Astrocyte (in vitro differentiated cells and primary cell): ENCODE results near the gene RLIM. TPM values are rescaled to one million over a fixed set of nuclear protein-coding genes. Genes with fewer than 3 reads are reported as not detected.

ENCODE experiments used
- DNase-seq: peaks from one replicate; pipeline ENCODE4 v3.0.0-alpha.2; 2010; ENCODE audit warnings: low read depth
- FAIRE-seq: peaks from 2 replicates; lab custom pipeline; 2011; peaks lifted over from hg19 to GRCh38; lab: Jason Lieb, UNC
- H2AFZ ChIP-seq: 2 replicates; pipeline ENCODE4 v1.6.0; 2012; ENCODE audit warnings: low read depth, low read length, inconsistent platforms
- H3K27ac ChIP-seq: 2 replicates; pipeline ENCODE4 v1.5.1; 2011; ENCODE audit warnings: low read depth, low read length, inconsistent platforms
- H3K27me3 ChIP-seq: 2 replicates; pipeline ENCODE4 v1.6.0; 2011; ENCODE audit warnings: low read length, inconsistent platforms; ENCODE audit not compliant: insufficient read depth
- H3K36me3 ChIP-seq: 2 replicates; pipeline ENCODE4 v1.5.1; 2011; ENCODE audit warnings: low read length, inconsistent platforms; ENCODE audit not compliant: insufficient read depth
- H3K4me1 ChIP-seq: 2 replicates; pipeline ENCODE4 v1.5.1; 2011; ENCODE audit warnings: low read length, inconsistent platforms; ENCODE audit not compliant: insufficient read depth
- H3K4me2 ChIP-seq: 2 replicates; pipeline ENCODE4 v1.6.0; 2012; ENCODE audit warnings: low read length, inconsistent platforms
- H3K4me3 ChIP-seq: 2 replicates; pipeline ENCODE4 v1.5.1; 2011; ENCODE audit warnings: low read depth, mild to moderate bottlenecking, low read length, inconsistent platforms; ENCODE audit not compliant: insufficient read depth
- H3K79me2 ChIP-seq: 2 replicates; pipeline ENCODE4 v1.6.0; 2012; ENCODE audit warnings: mild to moderate bottlenecking, low read length, inconsistent platforms; ENCODE audit not compliant: insufficient read depth
- H3K9ac ChIP-seq: 2 replicates; pipeline ENCODE4 v1.6.0; 2012; ENCODE audit warnings: mild to moderate bottlenecking, low read length, inconsistent platforms
- H3K9me3 ChIP-seq: 2 replicates; pipeline ENCODE4 v1.5.1; 2012; ENCODE audit warnings: low read depth, mild to moderate bottlenecking, low read length, inconsistent platforms; ENCODE audit not compliant: insufficient read depth
- H4K20me1 ChIP-seq: 2 replicates; pipeline ENCODE4 v1.6.0; 2012; ENCODE audit warnings: low read length, inconsistent platforms; ENCODE audit not compliant: insufficient read depth
- H3K27ac Mint-ChIP-seq: one replicate; pipeline ENCODE4 v1.8.0; 2021; ENCODE audit warnings: mild to moderate bottlenecking, mixed read lengths; ENCODE audit not compliant: unreplicated experiment
- H3K27me3 Mint-ChIP-seq: one replicate; pipeline ENCODE4 v1.8.0; 2021; ENCODE audit warnings: low read depth, mixed read lengths; ENCODE audit not compliant: unreplicated experiment
- H3K36me3 Mint-ChIP-seq: one replicate; pipeline ENCODE4 v1.8.0; 2021; ENCODE audit warnings: low read depth, mixed read lengths; ENCODE audit not compliant: unreplicated experiment
- H3K4me1 Mint-ChIP-seq: one replicate; pipeline ENCODE4 v1.8.0; 2021; ENCODE audit warnings: low read depth, mixed read lengths; ENCODE audit not compliant: unreplicated experiment
- H3K4me3 Mint-ChIP-seq: one replicate; pipeline ENCODE4 v1.8.0; 2021; ENCODE audit warnings: mild to moderate bottlenecking, moderate library complexity, mixed read lengths; ENCODE audit not compliant: unreplicated experiment
- H3K9me3 Mint-ChIP-seq: one replicate; pipeline ENCODE4 v1.8.0; 2021; ENCODE audit warnings: mild to moderate bottlenecking, mixed read lengths; ENCODE audit not compliant: unreplicated experiment
- CTCF ChIP-seq: IDR thresholded peaks from 2 replicates; pipeline ENCODE4 v1.5.1; 2011; ENCODE audit warnings: low read depth, mild to moderate bottlenecking, inconsistent platforms, low read length, moderate library complexity; ENCODE audit not compliant: insufficient read depth
- EZH2 ChIP-seq: IDR thresholded peaks from 2 replicates; pipeline ENCODE4 v1.6.1; 2012; ENCODE audit warnings: mild to moderate bottlenecking, low read length, inconsistent platforms; ENCODE audit not compliant: insufficient read depth
- total RNA-seq: library from RNA; stranded (reverse); gene quantifications from 2 replicates; pipeline ENCODE4 v1.2.1, GENCODE V29; 2021

Gene RLIM
- total RNA-seq, 1 donor from 2014 or later = 53.5 TPM

- Histone ChIP-seq H3K4me3 (no peak overlapping the region), H3K27me3 (no peaks in the 10 kb centered on the region), H4K20me1 (peaks cover 56% of the 10 kb centered on the region), H3K79me2 (peaks cover 49% of the 10 kb centered on the region), H2AFZ (no peak overlapping the region), H3K27ac (no peak overlapping the region), H3K9ac (no peak overlapping the region), H3K4me1 (no peaks in the 10 kb centered on the region), H3K36me3 (peaks cover 32% of the 10 kb centered on the region), H3K9me3 (no peaks in the 10 kb centered on the region), H3K4me2 (no peak overlapping the region)
- no peak for TF ChIP-seq EZH2
- no peak for TF ChIP-seq CTCF
- Mint-ChIP-seq H3K27me3 (no peaks in the 10 kb centered on the region), H3K27ac (no peak overlapping the region), H3K9me3 (no peaks in the 10 kb centered on the region), H3K4me1 (no peaks in the 10 kb centered on the region), H3K4me3 (no peak overlapping the region), H3K36me3 (peaks cover 9% of the 10 kb centered on the region)
- FAIRE-seq = no peak
- no peak for DNase-seq
Observed at GRCh38 chrX:74593593-74593992, 20.8 kb downstream of the RLIM start.

- no peaks in the 10 kb centered on the region for H3K36me3 Mint-ChIP-seq
Observed at GRCh38 chrX:74585766-74586165, 28.7 kb downstream of the RLIM start.

More at GRCh38 chrX:74585766-74586165, 28.7 kb downstream of the RLIM start:
- no peak overlapping the region for H2AFZ ChIP-seq
- Mint-ChIP-seq H3K4me3 (no peak overlapping the region), H3K27ac (no peak overlapping the region), H3K4me1 (no peaks in the 10 kb centered on the region), H3K9me3 (no peaks in the 10 kb centered on the region), H3K27me3 (no peaks in the 10 kb centered on the region)
- no peak for FAIRE-seq
- H3K79me2 ChIP-seq = peaks cover 8% of the 10 kb centered on the region
- no peak overlapping the region for H3K4me3 ChIP-seq
- H3K9ac ChIP-seq = no peak overlapping the region
- H3K36me3 ChIP-seq = peaks cover 11% of the 10 kb centered on the region
- H4K20me1 ChIP-seq = peaks cover 26% of the 10 kb centered on the region
- no peaks in the 10 kb centered on the region for H3K27me3 ChIP-seq
- H3K27ac ChIP-seq = no peak overlapping the region
- no peaks in the 10 kb centered on the region for H3K4me1 ChIP-seq
- no peak for TF ChIP-seq EZH2
- TF ChIP-seq CTCF = no peak
- DNase-seq = no peak
- H3K9me3 ChIP-seq = no peaks in the 10 kb centered on the region
- no peak overlapping the region for H3K4me2 ChIP-seq
